GOT3 (cell line): ENCODE measurements around the gene KIT.

Experiments
- DNase-seq: peaks from one replicate; lab custom pipeline; 2025; ENCODE audit warnings: mixed read lengths; lab: John Stamatoyannopoulos, UW

Gene KIT

DNA sequence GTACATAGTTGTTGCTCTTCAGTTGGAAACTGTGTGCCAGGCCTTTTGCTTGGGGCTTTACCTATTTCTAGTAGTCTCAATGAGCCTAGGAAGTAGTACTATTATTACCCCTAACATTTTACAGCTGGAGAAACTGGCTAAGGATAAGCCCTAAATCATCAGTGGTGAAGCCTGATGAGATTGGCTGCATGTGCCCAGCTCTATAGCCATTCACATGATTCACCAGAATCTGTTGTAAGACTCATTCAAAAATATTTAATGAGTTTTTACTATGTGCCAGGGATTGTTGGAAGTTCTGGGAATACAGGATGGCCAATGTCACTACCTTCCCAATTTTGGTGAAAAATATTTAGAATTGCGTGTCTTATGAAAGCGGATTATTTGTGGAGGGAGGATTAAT, 2.8 kb downstream of the KIT start:
- DNase-seq, result no peak

DNA sequence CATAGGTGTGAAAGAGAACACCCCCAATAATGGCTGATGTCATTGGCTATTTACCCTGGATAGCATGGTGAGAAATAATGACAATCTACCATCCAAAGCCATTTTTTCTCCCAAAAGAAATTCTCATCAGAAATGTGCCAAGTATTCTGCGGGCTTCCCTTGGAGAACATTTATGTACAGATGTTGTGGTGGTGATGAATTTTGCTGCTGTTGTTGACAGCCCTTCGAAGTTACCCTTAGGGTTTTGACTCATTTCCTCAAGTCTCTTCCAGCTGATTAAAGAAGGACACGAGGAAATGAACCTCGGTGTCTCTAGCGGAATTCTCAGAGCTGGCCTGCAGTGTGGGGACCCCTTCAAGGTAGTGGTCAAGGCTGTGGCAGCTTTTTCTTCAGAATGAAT, 3.4 kb downstream of the KIT start:
- DNase-seq, result no peak

DNA sequence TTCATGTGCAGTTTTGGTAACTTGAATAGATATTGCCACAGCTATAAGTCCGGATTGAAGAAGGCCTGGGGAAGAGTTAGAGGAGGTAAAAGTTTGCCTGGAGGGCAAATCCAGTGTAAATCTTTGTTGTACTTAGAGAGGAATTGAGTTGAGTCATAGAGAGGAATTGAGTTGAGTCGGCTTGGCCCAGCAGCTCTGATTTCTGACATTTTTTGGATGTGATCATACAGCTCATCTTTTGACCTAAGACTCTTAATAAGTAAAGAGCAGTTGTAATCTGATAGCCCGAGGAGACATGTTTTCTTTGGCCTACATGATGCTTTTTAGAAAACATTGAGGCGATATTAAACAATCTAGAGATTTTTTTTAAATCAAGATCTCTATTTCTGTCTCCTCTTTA, 3.9 kb downstream of the KIT start:
- no peak for DNase-seq

DNA sequence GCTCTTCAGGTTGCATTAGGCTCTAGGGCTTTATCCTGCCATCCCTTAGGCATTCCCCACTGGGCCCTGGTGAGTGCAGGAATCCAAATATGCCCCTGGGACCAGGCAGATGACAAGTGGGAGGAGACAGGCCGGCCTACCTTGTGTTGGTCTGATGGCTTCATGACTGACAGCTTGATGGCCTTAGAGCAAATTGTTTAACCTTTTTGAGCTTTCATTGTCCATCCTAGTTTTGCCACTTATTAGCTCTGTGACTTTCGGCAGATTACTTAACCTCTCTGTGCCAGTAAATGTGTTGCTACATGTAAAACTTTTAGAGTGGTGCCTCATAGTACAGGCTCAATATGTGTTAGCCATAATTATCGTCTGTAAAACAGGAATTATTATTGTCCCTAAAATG, 4.4 kb downstream of the KIT start:
- DNase-seq, result no peak

DNA sequence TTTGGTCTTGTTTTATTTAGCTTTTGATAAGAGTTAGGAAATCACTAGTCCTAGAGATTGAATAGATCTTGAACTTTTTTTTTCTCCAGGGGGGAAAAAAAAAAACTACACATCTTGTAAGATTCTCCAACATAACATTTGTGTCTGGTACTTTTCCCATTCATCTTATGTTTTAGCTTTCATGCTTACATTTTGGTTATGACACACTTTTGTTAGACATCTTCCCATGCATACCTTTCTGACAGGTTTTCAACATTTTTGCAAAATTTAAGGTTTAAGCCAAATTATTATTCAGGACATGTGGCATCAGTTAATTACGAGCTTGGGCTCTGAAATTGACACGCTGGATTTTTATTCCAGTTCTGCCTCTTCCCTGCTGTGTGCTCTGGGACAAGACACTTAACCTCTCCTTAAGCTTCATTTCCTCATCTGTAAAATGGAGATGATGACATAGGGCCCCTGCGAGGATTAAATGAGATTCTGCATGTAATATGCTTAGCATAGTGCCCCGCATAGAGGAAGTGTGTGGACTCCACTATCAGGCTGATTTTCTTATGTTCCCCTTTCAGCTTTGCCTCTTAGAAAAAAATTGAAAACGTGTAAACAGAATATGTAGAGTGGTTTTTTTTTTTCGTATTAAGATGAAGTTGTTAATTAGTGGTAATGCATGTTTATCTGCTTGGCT, 5.3 kb downstream of the KIT start:
- no peak for DNase-seq

DNA sequence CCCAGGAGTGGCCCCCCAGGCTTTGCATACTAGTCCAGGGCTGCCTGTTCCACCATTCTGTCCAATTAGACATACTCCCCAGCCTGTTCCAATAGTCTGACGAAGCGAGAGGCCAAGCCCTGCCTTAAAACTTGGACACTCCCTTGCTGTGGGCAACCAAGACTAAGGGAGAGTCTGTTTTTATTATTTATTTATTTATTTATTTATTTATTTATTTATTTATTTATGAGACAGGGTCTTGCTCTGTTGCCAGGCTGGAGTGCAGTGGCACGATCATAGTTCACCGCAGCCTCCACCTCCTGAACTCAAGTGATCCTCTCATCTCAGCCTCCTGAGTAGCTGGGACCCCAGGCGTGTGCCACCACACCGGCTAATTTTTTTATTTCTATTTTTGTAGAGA, 6.6 kb downstream of the KIT start:
- DNase-seq, result no peak

DNA sequence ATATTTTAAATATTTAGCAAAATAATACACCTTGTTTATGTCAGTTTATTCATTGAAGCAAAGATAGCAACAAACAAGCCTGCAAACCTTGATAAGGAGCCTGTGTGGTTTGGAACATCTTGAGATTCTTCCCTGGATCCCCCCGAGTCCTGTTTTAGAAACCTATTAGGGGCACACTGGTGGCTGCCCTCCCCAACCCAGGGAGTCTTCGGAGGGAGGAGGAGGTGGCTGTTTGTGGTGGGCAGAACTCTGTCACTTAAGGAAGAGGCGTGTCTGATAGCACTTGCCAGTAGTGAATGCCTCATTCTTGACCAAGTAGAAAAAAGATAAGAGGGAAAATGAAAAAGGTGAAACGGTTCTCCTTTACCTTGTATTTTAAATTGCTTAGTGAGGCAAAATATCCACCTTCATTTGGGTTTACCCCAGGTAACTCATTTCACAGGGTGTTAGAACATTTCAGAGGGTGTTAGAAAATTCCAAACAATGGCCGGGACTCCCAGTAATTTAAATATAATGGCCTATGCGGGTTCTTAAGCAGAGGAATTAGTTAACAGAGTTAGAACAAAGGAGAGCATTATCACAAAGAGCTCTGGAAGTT, 10.4 kb downstream of the KIT start:
- DNase-seq, result no peak

DNA sequence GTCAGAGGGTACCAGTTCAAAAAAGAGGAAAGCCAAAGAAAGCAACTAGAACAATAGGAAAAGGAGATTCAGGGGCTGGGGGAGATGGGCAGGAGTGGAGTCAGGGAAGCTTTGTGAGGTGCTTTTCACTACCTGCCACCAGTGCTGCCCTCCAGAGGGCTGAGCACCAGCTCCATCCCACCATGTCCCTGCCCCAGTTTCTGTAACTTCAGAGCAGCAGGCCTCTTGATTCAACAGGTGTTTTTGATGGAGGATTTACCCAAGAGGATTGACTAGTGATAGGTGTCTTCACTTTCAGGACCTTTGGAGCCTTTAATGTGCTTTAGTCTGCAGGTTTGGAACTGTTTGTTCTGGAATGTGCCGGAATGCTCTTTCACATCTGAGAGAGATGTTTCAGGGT, 12.1 kb downstream of the KIT start:
- DNase-seq, result no peak

DNA sequence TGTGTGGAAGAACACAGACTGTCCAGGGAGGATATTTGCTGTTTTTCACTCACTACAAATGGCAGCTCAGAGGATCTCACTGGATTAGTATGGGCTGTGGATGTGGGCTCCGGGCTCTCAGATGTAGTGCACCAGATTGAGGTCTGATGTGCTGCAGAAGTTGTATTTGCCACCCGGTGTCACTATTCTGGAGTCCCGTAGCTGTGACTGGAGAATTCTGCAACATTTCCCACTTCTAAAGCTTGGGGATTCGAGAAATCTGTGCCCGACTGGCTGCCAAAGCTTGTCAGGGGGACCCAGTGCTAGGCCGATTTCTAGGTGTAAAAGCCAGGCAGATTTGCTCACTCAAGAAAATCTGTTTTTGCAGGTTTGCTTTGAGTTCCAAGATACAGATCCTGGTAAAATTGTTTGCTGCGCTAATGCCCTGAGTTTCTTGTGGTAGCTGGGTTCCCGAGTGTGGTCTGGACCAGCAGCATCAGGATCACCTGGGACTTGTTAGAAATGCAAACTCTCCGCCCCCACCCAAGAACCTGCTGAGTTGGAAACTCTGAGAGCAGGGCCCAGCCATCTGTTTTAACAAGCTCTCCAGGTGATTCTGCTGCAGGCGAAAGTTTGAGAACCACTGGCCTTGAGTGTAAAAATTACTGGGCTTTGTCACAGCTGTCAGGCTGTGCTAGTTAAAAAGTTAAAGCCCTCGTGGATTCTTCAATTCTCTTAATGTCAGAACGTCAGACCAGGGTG, 18.1 kb downstream of the KIT start:
- no peak for DNase-seq

DNA sequence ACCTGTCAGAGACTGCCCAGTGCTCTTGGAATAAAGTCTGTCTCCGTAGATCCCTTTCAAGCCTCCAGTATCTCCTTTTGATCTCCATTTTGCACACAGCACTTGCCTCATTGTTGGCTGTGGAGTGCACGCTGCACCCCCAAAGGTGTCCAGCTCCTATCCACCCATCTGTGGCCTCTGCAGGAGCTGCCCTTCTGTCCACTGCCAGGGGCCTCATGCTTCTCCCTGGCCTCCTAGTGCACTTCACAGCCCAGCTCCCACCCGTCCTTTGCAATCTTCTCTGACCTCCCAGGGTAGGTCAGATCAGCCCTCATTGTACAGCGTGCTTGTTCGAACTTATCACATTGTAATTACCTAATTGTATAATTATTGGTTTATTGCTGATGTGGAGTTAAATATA, 18.9 kb downstream of the KIT start:
- DNase-seq, result no peak

DNA sequence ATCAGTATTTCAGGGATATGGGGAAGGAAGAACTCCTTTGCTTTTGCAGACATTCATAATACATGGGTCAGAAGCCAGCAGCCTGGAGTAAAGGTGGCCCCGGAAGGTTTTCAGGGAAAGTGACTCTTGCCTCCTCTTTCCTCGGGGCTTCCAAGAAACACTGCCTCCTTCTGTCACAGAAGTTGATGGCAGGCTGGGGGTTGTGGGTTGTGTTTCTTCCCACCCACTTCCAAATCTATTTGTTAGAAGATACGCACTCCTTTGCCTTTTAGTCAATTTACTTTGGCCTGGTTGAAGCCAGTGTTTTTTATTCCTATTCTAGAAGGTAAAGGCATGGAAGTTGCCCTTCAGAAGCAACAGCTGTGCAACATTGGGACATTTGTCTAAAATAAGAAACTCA, 19.7 kb downstream of the KIT start:
- no peak for DNase-seq

DNA sequence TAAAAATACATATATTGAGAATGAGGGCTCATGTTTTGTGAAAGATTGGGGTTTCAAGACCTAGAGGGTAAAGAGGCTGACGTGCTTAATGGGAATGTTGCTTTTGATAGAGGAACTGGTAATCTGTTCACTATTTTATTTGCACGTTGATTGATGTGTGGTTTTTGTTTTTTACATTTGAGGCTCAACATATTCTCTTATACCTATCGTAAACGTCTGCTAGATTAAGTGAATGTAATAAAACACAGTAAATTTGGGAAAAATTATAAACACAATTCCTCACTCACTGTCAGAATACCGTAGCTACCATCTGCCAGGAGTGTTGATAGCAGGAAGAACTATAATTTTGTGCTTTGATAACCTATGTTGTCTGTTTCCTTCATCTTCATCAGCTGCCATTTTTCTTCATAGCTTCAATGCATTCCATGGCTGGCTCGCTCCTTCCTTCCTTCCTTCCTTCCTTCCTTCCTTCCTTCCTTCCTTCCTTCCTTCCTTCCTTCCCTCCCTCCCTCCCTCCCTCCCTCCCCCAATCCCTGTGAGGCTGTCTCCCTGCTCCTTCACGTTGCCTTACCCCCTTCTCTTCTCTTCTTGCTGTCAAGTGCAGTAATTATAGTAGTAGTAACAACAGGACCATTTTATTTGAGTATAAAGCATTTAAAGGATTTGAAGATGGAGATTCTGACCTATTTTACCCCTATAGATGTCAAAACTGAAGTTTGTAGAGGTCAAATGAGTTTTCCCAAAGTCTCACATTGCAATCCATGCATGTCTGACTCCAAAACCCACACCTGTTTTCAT, 20.3 kb downstream of the KIT start:
- DNase-seq, result no peak

DNA sequence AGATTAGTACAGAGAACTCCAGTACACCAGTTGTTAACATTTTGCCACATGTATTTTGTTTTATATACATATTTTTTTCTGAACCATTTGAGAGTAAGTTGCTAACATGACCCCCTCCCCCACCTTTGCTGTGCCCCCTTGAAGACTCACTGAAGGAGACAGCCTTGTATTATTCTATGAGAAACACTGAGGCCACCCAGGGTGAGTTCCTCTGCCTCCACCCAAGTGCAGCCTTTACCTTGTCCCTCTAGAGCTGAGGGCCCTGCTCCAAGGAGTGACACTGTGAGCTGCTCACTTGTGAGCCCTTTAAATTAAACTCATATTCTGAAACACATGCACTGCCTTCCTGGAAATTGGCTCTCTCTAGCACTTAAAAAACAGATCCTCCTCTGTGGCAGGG, 21.1 kb downstream of the KIT start:
- DNase-seq, result no peak

DNA sequence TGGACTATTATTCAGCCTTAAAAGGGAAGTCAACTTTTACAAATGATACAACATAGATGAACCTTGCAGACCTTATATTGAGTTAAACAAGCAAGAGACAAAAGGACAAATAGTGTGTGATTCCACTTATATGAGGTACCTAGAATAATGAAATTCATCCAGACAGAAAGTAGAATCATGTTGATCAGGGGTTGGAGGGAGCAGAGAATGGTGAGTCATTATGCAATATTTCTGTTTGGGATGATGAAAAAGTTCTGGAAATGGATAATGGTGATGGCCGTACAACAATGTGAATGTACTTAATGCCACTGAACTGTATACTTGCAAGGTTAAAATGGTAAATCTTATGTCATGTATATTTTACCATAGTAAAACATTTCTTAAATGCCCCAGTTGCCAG, 22.1 kb downstream of the KIT start:
- DNase-seq, result no peak

DNA sequence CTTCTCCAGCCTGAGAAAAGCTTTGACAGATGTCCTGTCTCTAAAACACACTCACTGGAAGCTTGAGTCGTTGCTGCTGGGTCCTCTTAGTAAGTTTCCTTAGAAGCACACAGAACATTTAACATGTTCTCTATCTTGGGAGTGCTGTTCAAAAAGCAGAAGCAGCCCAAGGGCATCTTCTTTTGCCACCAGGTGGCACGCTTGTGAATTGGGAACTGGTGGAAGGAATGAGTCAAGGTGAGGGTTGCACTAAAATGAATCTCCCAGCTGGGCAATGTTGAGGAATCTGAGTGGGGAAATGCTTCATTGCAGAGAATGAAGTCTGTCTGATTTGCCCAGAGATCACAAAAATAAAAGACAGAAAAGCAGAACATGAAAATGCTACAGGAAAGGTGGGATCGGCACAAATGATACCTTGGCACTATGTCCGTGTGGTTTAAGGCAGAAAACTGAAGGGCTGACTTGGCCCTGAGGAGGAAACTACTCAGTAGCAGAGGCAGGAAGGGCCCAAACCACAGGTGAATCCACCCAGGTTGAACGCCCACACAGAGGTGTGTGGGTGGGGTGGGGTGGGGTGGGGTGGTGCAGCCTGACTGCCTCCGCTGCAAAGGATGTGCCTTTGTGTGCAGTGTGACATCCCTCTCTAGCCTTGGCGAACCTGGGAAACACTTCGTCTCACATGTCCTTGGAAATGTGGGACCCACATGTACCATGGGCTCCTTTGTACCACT, 26.0 kb downstream of the KIT start:
- no peak for DNase-seq

DNA sequence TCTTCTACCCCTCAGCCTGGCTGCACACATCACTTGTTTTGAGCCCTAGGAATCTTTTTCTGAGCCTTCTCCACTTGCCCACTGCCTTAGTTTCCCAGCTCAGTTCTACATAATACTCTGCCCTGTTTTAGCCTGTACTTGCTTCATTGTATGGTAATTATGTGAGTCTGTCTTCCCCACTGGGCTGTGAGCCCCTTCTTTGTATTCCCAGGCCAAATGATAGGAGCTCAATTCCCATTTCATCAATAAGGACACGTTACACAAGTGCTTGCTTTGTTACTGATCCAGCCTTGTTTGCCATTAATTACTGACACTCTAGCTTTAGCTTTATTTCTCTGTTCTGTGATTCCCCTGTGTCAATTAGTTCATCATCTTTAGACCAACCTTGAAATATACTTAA, 28.1 kb downstream of the KIT start:
- DNase-seq, result no peak

DNA sequence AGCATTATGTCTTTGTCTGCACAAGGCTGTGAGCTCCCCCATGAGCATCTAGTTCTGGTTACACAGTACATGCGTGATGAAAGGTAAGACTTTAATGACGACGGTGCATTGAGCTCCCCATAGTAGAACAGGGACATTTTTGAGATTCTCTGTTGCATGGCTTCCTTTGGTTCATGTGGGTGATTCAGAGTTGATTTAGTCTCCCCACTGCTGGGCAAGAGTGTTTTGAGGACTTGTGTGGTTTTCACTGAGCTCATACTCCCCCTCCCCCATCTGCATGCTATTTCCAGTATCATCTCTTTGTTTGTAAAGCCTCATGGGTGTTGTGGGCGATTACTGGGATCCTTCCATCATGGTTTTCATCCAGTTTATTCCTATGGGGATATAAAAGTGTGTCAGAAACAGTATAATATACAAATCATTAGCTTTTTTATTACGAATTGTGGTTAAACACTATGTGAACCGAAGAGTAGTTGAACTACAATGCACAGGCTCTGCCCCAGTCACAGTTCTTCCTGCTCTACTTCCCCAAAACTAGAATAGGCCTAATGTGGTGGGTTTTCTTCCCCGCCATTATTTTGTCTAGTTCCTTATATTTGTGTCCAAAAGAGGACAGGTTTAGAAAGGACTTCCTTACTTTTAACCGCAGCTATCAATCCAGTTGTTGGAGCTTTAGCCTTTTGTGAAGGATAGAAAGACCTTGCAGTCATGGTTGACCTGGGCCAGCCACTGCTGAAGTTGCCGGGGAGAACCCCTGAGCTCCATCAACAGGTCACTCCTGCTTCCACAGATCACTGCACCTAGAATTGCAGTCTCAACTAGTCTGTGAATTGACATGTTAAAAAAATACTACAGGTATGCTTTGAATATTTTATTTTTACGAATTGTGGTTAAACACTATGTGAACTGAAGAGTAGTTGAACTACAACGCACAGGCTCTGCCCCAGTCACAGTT, 30.4 kb downstream of the KIT start:
- no peak for DNase-seq

DNA sequence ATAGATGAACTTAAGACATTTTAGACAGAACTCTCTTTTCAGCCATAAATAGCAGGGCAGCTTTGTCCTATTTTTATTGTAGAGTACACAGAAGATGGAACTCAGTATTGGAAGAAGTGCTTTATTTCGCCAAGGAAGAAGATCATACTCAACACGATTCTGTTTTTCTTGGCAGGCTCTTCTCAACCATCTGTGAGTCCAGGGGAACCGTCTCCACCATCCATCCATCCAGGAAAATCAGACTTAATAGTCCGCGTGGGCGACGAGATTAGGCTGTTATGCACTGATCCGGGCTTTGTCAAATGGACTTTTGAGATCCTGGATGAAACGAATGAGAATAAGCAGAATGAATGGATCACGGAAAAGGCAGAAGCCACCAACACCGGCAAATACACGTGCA, 37.6 kb downstream of the KIT start:
- DNase-seq, result no peak

DNA sequence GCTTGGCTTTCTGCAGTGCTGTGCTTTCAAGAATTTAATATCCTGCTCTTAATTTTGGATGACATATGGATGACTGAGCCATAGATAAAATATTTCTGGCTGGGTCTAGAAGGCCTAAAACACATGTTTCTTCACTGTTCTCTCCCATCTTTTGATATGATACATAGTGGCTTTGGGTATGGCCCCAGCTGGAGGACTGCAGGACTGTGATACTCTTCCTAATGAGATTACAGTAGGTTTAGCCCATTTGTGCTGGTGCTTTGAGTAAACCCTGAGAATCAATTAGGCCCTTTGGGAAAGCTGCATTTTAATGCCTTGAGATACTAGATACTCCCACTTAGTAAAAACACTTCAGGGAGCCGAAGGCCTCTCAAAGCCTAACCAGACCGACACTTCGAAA, 38.0 kb downstream of the KIT start:
- no peak for DNase-seq

DNA sequence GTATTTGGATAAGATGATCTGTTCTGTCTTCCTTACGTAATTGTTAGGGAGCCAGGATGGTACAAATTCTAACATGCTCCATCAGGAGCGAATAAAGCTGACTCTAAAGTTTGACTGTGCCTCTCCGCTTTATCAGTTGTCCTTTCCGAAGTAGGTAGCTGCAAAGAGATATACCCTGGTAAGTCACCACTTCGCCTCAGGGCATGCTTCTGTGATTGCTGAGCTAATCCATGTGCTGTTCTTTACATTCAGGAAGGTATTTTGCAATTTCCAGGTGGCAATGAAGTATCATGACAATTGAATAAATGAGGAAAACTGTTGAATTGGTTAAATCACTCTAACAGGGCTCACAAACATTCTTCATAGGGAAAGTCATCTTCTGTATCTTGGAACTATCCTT, 38.9 kb downstream of the KIT start:
- no peak for DNase-seq

DNA sequence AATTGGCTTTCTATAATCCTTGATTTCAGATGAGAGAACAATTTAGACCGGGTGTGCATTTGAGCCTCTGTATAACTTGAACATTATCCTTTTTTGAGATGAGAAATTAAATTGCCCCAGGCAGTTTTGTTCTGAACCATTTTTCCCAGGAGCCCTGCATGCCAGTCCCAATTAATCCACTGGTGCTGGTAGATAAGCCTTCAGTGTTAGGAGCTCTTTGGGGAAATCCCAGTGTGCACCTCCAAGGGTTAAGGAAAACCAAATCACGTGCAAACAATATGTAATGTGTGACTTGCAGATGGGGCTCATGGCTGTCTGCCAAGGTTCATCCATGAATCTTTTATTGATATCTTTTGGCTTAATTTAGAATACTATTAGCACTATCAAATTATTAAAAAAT, 43.2 kb downstream of the KIT start:
- DNase-seq, result no peak
